22Rv1 (cell line): ENCODE measurements around the gene DENND2D.

Experiments
- CTCF ChIP-seq: fragments of 450-650 bp; IDR thresholded peaks from 2 replicates; pipeline ENCODE4 v1.5.1; 2017; ENCODE audit warnings: mild to moderate bottlenecking
- ZFX ChIP-seq: fragments of 450-650 bp; IDR thresholded peaks from 2 replicates; pipeline ENCODE4 v1.6.1; 2017; ENCODE audit warnings: antibody characterized with exemption, borderline replicate concordance

- TF ChIP-seq CTCF (no peak), ZFX (no peak)
These were observed 28.0 kb downstream of the DENND2D start for GRCh38 chr1:111172463-111172862.
